ENCODE measurements around the gene COLEC12.

Gene COLEC12

GRCh38 chr18:275486-275885 lies 225.0 kb downstream of the COLEC12 start:
- peaks cover 0 to 2% of the 10 kb centered on the region in 2 donors for H3K27me3 ChIP-seq (ENCODE audit: control insufficient read depth in 1 of 2, insufficient read depth in 2 of 2, low read length in 2 of 2)
- no peak overlapping the region for H3K27ac ChIP-seq (ENCODE audit: low read length)
- H3K36me3 ChIP-seq (ENCODE audit: control insufficient read depth in 2 of 2, insufficient read depth in 2 of 2, low read length in 2 of 2) = no peaks in the 10 kb centered on the region
- H3K9me3 ChIP-seq (ENCODE audit: control insufficient read depth in 2 of 2, low read length in 2 of 2) = peaks cover 0 to 5% of the 10 kb centered on the region in 2 donors
- no peaks in the 10 kb centered on the region for H3K4me1 ChIP-seq (ENCODE audit: control insufficient read depth, insufficient read depth, low read length)
- no peak overlapping the region for H3K4me3 ChIP-seq (ENCODE audit: low read length in 2 of 2)
- H3K9ac ChIP-seq (ENCODE audit: low read length in 2 of 2) = no peak overlapping the region

GRCh38 chr18:274313-274712 lies 226.2 kb downstream of the COLEC12 start:
- Histone ChIP-seq H3K27me3 (ENCODE audit: control insufficient read depth in 1 of 2, insufficient read depth in 2 of 2, low read length in 2 of 2) (peaks cover 0 to 2% of the 10 kb centered on the region in 2 donors), H3K27ac (ENCODE audit: low read length) (no peak overlapping the region), H3K9ac (ENCODE audit: low read length in 2 of 2) (no peak overlapping the region), H3K9me3 (ENCODE audit: control insufficient read depth in 2 of 2, low read length in 2 of 2) (peaks cover 0 to 5% of the 10 kb centered on the region in 2 donors), H3K4me3 (ENCODE audit: low read length in 2 of 2) (no peak overlapping the region), H3K36me3 (ENCODE audit: control insufficient read depth in 2 of 2, insufficient read depth in 2 of 2, low read length in 2 of 2) (no peaks in the 10 kb centered on the region), H3K4me1 (ENCODE audit: control insufficient read depth, insufficient read depth, low read length) (no peaks in the 10 kb centered on the region)

GRCh38 chr18:273525-273924 lies 227.0 kb downstream of the COLEC12 start:
- Histone ChIP-seq H3K4me3 (ENCODE audit: low read length in 2 of 2) (no peak overlapping the region), H3K36me3 (ENCODE audit: control insufficient read depth in 2 of 2, insufficient read depth in 2 of 2, low read length in 2 of 2) (no peaks in the 10 kb centered on the region), H3K27ac (ENCODE audit: low read length) (no peak overlapping the region), H3K27me3 (ENCODE audit: control insufficient read depth in 1 of 2, insufficient read depth in 2 of 2, low read length in 2 of 2) (no peaks in the 10 kb centered on the region), H3K9ac (ENCODE audit: low read length in 2 of 2) (no peak overlapping the region), H3K9me3 (ENCODE audit: control insufficient read depth in 2 of 2, low read length in 2 of 2) (peaks cover 0 to under 1% of the 10 kb centered on the region in 2 donors), H3K4me1 (ENCODE audit: control insufficient read depth, insufficient read depth, low read length) (peaks cover 6% of the 10 kb centered on the region)

- H3K9ac ChIP-seq (ENCODE audit: low read length in 2 of 2) = no peak overlapping the region
- no peak overlapping the region for H3K27ac ChIP-seq (ENCODE audit: low read length)
- H3K4me3 ChIP-seq (ENCODE audit: low read length in 2 of 2) = no peak overlapping the region
- H3K36me3 ChIP-seq (ENCODE audit: control insufficient read depth in 2 of 2, insufficient read depth in 2 of 2, low read length in 2 of 2) = no peaks in the 10 kb centered on the region
- H3K4me1 ChIP-seq (ENCODE audit: control insufficient read depth, insufficient read depth, low read length) = peaks cover 7% of the 10 kb centered on the region
- H3K9me3 ChIP-seq (ENCODE audit: control insufficient read depth in 2 of 2, low read length in 2 of 2) = no peaks in the 10 kb centered on the region
- H3K27me3 ChIP-seq (ENCODE audit: control insufficient read depth in 1 of 2, insufficient read depth in 2 of 2, low read length in 2 of 2) = no peaks in the 10 kb centered on the region
These were observed 227.9 kb downstream of the COLEC12 start for GRCh38 chr18:272650-273049.

- Histone ChIP-seq H3K27me3 (ENCODE audit: control insufficient read depth in 1 of 2, insufficient read depth in 2 of 2, low read length in 2 of 2) (no peaks in the 10 kb centered on the region), H3K9ac (ENCODE audit: low read length in 2 of 2) (no peak overlapping the region), H3K4me3 (ENCODE audit: low read length in 2 of 2) (no peak overlapping the region), H3K36me3 (ENCODE audit: control insufficient read depth in 2 of 2, insufficient read depth in 2 of 2, low read length in 2 of 2) (peaks cover 0 to 3% of the 10 kb centered on the region in 2 donors), H3K9me3 (ENCODE audit: control insufficient read depth in 2 of 2, low read length in 2 of 2) (no peaks in the 10 kb centered on the region), H3K4me1 (ENCODE audit: control insufficient read depth, insufficient read depth, low read length) (peaks cover 7% of the 10 kb centered on the region), H3K27ac (ENCODE audit: low read length) (no peak overlapping the region)
These were observed 230.9 kb downstream of the COLEC12 start for GRCh38 chr18:269480-270095.

- no peaks in the 10 kb centered on the region for H3K9me3 ChIP-seq (ENCODE audit: control insufficient read depth in 2 of 2, low read length in 2 of 2)
- H3K4me3 ChIP-seq (ENCODE audit: low read length in 2 of 2) = peak within 1 kb of the TSS; percentile 90 to 95
- H3K9ac ChIP-seq (ENCODE audit: low read length in 2 of 2) = peak within 1 kb of the TSS; percentile 96 to 98
- H3K27me3 ChIP-seq (ENCODE audit: control insufficient read depth in 1 of 2, insufficient read depth in 2 of 2, low read length in 2 of 2) = no peaks in the 10 kb centered on the region
- peaks cover 3 to 13% of the 10 kb centered on the region in 2 donors for H3K36me3 ChIP-seq (ENCODE audit: control insufficient read depth in 2 of 2, insufficient read depth in 2 of 2, low read length in 2 of 2)
- H3K27ac ChIP-seq (ENCODE audit: low read length) = peak within 1 kb of the TSS; percentile 85
- H3K4me1 ChIP-seq (ENCODE audit: control insufficient read depth, insufficient read depth, low read length) = peaks cover 7% of the 10 kb centered on the region
These were observed 232.6 kb downstream of the COLEC12 start, which contains the start of gene THOC1 for GRCh38 chr18:267688-268552. Gene THOC1 (minus strand): TSS chr18:268047. CDS start chr18:268019, 28 bp downstream.

GRCh38 chr18:267380-267687 lies 233.2 kb downstream of the COLEC12 start:
- Histone ChIP-seq H3K4me1 (ENCODE audit: control insufficient read depth, insufficient read depth, low read length) (peaks cover 7% of the 10 kb centered on the region), H3K36me3 (ENCODE audit: control insufficient read depth in 2 of 2, insufficient read depth in 2 of 2, low read length in 2 of 2) (peaks cover 3 to 13% of the 10 kb centered on the region in 2 donors), H3K27me3 (ENCODE audit: control insufficient read depth in 1 of 2, insufficient read depth in 2 of 2, low read length in 2 of 2) (no peaks in the 10 kb centered on the region), H3K27ac (ENCODE audit: low read length) (peak overlapping the region; percentile 85), H3K9ac (ENCODE audit: low read length in 2 of 2) (peak overlapping the region; percentile 96 to 98), H3K9me3 (ENCODE audit: control insufficient read depth in 2 of 2, low read length in 2 of 2) (no peaks in the 10 kb centered on the region), H3K4me3 (ENCODE audit: low read length in 2 of 2) (peak overlapping the region; percentile 90 to 95)
